GM19397 (cell line): ENCODE results near the gene E2F1.

Source experiments
- ATAC-seq: cut with Tn5 transposase; IDR thresholded peaks from one replicate; pipeline ENCODE4 v1.9.1; 2021; ENCODE audit warnings: mild to moderate bottlenecking, moderate library complexity; ENCODE audit not compliant: unreplicated experiment

The E2F1 gene, protein sequence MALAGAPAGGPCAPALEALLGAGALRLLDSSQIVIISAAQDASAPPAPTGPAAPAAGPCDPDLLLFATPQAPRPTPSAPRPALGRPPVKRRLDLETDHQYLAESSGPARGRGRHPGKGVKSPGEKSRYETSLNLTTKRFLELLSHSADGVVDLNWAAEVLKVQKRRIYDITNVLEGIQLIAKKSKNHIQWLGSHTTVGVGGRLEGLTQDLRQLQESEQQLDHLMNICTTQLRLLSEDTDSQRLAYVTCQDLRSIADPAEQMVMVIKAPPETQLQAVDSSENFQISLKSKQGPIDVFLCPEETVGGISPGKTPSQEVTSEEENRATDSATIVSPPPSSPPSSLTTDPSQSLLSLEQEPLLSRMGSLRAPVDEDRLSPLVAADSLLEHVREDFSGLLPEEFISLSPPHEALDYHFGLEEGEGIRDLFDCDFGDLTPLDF

DNA sequence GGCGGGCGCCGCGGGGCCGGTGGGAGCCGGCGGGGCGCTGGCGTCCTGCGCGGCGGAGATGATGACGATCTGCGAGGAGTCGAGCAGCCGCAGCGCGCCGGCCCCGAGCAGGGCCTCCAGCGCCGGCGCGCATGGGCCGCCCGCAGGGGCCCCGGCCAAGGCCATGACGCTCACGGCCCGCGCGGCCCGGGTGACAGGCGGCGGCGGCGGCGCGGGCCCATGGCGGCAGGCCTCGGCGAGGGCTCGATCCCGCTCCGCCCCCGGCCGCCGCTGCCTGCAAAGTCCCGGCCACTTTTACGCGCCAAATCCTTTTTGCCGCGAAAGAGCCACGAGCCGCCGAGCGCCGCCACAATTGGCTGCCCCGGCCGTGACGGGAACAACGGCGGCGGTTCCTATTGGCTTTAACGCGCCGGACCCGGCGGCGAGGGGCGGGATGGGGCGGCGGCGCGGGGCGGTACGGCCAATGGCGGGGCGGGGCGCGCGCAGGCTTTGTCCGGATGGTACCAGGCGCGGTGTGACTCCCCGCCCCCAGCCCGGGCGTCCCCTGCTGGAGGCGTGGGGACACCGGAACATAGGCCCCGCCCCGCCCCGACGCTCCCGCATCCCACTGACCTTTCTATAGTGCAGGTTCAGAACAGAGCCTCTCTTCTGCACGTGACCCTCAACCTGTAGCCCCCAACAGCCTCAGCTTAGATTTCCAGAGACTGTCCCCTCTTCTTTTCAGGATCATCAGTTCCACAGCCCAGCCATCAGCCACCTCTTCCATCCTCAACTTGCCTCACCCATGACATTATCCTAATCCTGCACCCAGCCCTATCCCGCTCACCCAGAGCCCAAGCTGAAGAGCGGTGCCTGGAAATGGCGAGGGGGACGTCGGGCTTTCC is at the start of gene E2F1:
E2F1 (minus strand) TSS at position 286 of the 884 bp plus-strand sequence; CDS start at position 165, 121 bp downstream.
- ATAC-seq = peak; percentile 86

DNA sequence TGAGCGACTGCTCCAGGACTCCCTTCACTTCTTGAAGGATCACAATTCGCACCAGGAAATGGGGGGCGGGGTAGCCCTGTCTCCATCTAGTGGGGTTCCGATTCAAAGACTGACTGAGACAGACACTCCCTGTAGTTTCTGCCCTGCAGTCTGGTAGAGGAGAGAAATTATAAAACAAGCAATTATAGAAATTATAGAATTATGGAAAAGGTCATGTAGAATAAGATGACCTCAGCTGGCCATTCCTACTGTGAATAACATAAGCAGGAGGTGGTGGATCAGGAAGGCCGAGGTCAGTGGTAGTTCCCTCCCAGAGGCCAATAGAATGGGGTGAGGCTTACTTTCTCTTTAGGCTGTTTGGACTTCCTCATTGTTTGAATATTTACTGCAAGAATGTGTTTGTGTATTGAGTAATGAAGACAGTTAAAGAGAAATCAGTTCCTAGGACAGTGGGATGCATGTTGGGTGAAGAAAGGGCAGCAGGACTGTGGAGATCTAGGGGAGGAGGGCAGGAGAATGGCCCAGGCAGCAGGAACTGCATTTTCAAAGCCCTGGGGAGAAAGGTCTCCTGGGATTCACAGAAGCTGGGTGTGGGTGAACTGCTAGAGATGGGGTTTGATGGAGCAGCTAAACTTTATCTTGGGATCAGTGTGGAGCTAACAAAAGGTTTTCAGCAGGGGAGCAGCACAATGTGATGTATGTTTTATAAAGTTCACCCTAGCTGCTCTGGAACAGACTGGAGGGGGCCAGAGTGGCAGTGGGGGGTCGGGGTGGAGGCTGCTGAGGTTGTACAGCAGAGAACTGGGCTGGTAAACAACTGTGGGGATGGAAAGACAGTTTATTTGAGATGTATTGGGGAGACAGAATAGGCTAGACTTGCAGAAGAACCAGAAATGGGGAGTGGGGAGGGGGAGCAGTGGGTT is 47.7 kb upstream of the E2F1 start:
- ATAC-seq = no peak

DNA sequence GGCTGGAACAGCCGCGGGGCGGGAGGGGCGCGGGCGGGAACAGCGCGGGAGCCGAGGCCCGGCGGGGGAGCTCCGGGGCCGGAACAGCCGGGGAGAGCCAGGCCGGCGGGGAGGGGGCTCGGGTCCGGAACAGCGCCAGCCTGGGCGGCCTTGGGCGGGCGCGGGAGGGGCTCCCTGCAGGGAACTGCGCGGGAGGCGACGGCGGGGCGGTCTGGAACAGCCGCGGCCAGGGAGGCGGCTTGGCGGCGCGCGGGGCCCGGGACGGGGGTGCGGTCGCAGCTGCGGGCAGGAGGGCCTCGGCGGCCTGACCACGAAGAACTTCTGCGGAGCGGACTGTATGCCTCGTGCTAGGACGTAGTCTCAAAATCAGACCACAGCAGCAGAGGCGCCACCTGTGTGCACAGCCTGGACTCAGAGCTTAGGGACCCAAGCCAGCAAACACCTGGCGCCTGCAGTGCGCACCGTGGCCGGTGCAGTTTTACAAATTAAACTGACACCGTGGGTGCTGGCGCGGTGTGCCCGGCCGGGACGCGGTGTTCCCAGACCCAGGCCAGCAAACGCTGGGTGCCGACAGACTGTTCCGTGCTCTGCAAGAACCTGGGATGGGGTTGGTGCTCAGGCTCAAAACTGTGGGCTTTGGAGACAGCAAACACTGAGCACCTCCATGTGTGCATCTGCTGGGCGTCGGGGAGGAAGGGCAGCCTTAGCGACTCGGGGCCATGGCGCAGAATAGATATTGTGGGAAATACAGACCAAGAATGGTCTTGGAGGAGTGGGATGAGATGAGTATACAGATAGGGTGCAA is 46.2 kb upstream of the E2F1 start:
- ATAC-seq = peak; percentile 55

DNA sequence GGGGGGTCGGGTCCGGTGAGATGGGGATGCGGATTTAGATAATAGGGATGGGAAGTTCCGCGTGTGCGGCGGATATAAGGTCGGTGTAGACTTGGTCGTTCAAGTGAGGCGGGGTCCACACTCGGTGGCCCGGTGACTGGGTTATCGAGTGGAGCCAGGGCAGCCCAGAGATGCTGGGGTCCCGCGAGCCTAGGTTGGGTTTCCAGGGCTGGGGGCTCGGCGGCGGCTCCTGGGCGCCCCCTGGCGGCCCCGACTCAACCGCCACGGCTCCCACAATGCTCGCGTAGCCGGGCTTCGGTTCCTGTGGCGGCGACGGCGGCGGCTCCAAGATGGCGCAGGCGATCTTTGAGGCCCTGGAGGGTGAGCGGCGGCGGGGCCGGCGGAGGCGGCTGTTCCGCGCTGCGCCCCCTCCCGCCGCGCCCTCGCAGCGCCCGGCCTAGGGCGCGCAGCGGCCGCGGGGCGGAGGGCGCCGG is 45.5 kb upstream of the E2F1 start, which contains the start of gene ZNF341:
ZNF341 (plus strand) TSS at position 304 of the 473 bp plus-strand sequence; CDS start at position 330, 26 bp downstream.
- peak; percentile 75 for ATAC-seq

DNA sequence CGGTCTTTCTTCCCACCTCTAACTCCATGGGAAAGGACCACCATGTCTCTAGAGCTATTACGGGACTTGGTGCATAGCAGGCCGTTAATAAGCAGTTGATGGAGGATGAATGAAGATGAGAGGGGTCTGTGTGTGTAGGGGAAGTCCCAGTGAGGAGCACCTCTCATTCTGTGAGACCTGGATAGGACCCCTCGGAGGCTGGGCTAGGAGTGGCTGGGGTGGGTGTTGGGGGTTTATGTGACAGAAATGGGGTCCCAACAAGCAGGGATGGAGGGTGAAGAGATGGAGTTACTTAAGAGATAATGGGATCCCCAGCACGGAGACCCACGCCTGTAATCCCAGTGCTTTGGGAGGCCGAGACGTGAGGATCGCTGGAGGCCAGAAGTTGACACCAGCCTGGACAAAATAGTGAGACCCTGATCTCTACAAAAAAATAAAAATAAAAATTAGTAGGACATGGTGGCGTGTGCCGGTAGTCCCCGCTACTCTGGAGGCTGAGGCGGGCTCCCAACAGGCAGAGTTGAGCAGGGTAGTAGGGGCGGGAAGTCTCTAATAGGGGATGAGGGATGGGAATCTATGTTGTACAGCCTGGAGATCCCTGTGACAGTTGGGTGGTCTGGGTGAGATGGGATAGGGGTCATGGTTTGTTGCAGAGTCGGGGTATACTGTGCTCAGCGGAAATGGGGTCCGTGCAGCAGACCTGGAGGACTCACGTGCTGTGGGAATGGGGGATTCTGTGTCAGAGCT is 44.9 kb upstream of the E2F1 start:
- ATAC-seq = no peak

DNA sequence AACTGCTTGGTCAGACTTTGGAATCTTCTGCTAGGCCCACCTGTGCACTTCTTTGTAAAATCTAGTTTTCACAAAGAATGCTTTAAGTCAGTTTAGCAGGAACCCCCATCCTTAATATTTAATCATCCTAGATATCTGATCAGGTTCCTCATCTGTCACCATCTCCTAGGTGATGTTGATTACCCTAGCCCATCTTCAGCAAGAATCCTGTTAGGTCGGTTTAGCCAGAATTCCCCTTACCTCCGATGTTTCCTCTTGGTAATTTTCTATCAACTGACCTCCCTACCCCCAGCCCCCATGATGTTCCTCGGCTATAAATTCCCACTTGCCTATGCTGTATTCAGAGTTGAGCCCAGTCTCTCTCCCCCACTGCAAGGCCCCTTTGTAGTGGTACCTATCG is 42.9 kb upstream of the E2F1 start:
- no peak for ATAC-seq

DNA sequence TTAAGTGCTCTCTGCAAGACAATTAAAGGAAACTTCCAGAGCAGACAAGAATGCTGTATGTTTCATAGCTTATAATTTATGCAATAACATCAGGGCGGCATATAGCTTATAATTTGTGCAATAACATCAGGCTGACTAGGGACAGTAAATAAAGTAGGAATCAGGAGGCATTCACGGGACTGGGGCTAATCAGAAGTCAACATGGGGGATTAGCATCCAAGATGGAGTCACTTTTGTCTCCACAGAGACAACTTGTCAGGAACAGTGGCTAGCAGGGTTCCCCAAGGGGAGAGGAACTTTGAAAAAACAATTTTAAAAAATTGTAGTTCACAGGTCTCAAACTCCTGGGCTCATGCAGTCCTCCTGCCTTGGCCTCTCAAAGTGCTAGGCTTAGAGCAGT is 42.3 kb upstream of the E2F1 start:
- no peak for ATAC-seq

DNA sequence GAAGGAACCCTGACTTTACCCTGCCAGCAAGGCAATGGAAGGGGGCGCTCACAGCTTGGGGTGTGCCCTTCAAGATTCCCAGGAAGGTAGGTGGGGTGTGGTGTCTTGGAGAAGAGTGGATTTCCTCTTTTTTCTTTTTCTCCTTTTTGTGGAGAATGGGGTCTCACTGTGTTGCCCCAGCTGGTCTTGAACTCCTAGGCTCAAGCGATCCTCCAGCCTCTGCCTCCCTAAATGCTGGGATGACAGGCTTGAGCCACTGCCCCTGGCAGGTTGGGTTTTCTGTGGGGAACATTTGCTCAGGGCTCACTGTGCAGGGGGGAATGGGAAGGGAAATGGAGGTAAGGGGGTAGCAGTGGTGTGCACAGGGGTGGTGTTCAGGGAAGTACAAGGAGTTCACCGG is 41.6 kb upstream of the E2F1 start:
- ATAC-seq = no peak

DNA sequence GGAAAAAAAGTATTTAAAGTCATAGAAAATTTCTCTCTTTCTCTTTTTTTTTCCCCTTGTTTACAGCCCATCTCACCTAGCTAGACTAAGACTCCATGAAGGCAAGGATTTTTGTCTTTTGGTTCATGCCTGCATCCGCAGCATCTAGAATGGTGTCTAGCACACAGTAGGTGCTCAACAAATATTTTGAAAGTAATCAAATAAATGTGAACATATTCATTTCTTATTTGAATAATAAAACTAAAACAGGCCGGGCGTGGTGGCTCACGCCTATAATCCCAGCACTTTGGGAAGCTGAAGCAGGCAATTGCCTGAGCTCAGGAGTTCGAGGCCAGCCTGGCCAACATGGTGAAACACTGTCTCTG is 40.9 kb upstream of the E2F1 start:
- ATAC-seq = no peak

DNA sequence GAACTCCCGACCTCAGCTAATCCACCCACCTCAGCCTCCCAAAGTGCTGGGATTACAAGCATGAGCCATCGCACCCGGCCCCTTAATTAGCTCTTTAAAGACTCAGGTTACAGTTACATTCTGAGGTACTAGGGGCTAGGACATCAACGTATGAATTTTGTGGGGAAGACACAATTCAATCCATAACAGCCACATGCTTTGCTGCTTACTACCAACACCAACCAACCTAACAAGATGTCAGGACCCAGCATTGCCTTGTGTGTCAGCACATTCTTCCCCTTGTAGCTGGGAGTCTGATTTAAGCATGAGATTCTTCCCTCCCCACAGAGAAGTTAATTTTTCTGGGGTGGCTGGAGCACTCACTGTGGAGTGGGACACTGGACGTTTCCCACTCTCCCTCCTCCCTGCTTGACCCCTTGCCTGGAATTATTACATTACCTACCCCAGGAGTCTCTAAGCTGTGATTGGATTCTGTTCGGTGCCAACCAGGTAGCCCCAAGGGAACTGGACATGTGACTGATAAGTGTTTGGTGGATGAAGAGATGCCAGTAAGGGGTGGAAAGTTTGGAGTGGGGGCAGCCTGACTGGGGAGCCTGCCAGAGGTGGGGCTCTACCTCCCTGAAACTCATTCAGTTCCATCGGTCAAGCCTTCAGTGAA is 39.6 kb upstream of the E2F1 start:
- ATAC-seq = no peak

DNA sequence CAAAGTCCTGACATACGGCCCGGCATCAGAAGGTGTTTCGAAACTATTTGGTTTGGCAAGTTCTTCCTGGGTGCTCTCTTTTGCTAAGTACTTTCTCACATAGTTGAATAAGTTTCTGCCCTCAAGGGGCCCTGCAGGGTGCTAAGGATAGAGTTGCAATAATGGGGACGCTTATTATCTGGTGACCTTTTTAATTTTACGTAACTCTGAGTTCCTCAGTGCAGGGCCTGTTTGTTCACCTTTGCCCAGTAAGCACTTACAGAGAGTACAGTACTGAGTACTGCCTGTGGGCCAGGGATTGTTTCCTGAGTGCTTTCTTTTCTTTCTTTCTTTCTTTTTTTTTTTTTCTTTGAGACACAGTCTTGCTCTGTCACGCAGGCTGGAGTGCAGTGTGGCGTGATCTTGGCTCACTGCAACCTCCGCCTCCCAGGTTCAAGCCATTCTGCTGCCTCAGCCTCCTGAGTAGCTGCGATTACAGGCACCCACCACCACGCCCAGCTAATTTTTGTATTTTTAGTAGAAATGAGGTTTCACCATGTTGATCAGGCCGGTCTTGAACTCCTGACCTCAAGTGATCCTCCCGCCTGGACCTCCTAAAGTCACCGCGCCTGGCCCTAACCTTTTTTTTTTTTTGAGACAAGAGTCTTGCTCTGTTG is 38.4 kb upstream of the E2F1 start:
- ATAC-seq = no peak

DNA sequence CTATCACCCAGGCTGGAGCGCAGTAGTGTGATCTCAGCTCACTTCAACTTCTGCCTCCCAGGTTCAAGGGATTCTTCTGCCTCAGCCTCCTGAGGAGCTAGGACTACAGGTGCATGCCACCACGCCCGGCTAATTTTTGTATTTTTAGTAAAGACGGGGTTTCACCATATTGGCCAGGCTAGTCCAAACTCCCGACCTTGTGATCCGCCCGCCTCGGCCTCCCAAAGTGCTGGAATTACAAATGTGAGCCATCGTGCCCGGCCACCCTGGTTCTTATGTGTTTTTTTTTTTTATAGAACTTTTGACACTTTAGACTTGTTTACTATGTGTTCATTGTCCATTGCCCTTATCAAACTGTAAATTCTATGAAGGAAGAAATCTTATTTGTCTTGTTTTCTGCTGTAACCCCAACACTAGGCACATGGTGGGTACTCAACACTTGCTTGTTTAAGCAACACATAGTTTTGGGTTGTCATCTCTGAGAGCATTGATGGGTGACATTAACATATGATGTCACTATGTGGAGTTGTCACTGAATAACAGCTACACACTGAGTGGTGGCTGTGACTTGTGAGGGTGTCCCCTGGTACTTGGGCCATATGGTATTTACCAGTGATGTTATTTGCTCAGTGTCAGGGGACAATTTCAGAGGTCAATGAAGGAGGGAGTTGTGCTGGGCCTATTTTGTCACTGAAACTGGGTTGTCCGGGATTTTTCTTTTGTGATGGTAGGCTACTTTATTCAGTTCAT is 35.4 kb upstream of the E2F1 start:
- ATAC-seq = no peak

DNA sequence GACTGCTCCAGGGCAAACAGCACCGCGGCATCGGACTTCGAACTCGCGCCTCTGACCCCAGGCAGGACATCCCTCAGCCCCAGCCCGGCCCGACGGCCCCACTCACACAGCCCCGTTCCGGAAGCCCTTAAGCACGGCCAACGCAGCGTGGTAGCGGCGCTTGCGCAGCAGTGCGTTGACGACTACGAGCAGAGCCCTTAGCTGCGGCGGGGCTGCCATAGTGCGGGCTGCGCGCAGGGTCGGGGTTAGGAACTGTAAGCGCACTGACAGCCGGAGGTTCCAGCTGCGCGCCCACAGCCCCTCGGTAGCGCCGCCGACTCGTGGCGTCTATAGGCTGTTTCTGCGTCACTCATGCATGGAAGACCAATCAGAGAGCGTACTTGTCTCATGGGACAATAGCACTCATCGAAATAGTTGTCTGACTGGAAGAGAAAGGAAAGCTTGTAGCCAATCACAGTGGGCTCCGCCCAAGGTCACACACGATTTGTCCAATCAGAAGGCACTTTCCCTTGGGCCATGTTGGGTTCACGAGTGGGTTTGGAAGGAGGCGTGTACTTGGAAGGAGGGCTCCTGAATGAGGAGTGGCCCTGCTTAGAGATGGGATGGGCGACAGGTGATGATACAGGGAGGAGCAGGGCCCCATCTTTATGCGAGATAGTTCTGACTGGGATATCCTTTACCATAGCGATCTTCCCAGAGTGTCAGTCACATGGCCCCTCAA is 34.0 kb upstream of the E2F1 start, which contains the start of gene PXMP4:
PXMP4 (minus strand) TSS at position 322 of the 721 bp plus-strand sequence; CDS start at position 219, 103 bp downstream.
- peak; percentile 94 for ATAC-seq

DNA sequence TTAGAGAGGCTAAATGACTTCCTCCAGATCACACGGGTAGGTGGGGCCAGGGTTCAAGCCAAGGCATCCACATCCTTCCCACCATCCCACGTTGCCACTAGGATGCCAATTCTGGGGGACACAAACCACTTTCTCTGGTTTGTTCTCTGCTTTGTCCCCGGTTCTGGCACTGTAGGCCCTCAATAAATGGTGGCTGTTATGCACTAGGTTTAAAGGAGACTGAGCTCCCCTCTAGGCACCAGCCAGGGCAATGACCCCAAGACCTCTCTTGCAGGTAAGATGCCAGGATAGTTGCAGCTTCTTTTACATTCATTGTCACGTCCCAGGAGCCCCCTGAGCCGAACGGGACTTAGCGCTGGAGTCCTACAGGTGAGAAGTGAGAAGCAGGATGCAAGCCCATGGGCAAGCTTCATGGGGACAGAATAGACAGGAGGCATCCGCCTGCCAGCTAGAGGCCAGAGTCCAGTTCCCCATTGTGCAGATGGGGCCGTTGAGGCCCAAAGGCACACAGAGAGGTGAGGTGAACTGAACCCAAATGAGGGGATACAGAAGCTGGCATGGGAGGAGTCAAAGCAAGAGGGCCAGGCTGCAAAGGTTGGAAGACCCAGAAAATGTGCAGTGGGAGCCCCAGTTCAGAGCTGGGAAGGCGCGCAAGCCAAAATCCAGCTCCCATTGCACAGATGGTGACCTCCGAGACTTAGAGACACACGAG is 33.2 kb upstream of the E2F1 start:
- ATAC-seq = no peak

DNA sequence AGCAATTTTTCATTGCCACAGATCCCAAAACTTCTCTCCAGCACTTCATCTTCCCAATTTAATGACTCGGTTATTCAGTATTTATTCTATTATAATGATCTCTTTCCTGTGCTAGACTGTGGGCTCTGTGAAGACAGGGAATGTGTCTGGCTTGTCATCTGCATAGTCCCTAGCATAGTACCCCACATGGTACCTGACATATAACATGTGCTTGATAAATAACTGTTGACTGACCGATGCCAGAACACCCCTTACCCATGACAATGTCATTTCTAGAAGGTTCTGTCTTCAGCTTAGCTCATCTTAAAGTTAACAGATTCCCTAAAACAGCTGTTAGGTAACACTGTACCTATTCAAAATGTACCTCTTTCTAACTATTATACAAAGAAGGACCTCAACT is 30.3 kb upstream of the E2F1 start:
- no peak for ATAC-seq

DNA sequence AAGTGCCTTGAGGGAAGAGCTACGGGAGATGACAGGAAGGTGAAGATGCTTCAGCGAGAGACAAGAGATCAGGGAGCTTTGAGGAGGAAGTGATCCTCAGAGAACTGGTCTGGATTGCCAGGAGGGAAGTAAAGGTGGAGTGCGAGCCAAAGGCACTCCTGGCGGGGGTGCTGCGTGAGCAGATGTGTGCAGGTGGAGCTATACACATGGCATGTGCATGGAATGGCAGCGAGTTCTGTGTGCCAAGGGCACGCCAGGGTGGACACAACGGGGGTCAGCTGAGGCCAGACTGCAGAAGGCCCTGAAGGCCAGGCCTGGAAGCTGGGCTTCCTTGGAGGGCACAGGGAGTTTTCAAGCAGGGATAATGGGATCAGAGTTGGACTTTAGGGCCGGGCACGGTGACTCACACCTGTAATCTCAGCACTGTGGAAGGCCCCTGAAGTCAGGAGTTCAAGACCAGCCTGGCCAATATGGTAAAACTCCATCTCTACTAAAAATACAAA is 27.7 kb upstream of the E2F1 start:
- no peak for ATAC-seq
